Measurements from ENCODE around the gene MFAP3L. TPM values are rescaled to one million over a fixed set of nuclear protein-coding genes. Genes with fewer than 3 reads are reported as not detected.
"Not testable (repeated sequence)": the region's sequence is repeated elsewhere in the genome, so short reads cannot be mapped to it uniquely, and the experiment has no call there.

The MFAP3L gene
- total and polyA plus RNA-seq, 2 donors (not counting 1 experiment from before 2014, with no cell fraction given): 0.49 to 0.50 TPM

- Histone ChIP-seq H3K27ac (ENCODE audit: insufficient read depth, low read length) (no peak overlapping the region), H3K27me3 (ENCODE audit: control insufficient read depth, insufficient read depth, low read length) (no peaks in the 10 kb centered on the region), H3K9ac (ENCODE audit: insufficient read depth, low read length) (no peak overlapping the region), H2AFZ (ENCODE audit: low read length) (no peak overlapping the region), H3K79me2 (ENCODE audit: control insufficient read depth, insufficient read depth, low read length) (no peaks in the 10 kb centered on the region), H3K36me3 (ENCODE audit: control insufficient read depth, insufficient read depth, low read length) (no peaks in the 10 kb centered on the region), H3K4me2 (ENCODE audit: extremely low read depth, insufficient read depth, low read length) (no peak overlapping the region), H3K4me1 (ENCODE audit: control insufficient read depth, extremely low read depth, insufficient read depth, low read length) (no peaks in the 10 kb centered on the region), H3K9me3 (ENCODE audit: control insufficient read depth, insufficient read depth, low read depth, low read length) (no peaks in the 10 kb centered on the region), H4K20me1 (ENCODE audit: control insufficient read depth, extremely low read depth, insufficient read depth, low read length) (no peaks in the 10 kb centered on the region), H3K4me3 (replicated peaks in 1 of 4; ENCODE audit: control extremely low read depth in 1 of 4, insufficient read depth in 1 of 4, low read depth in 3 of 4, low read length in 4 of 4) (no peak overlapping the region)
- TF ChIP-seq CTCF (conservative IDR thresholded peaks at IDR 0.05 in 1 of 2, IDR thresholded peaks at IDR 0.05 in 1 of 2; ENCODE audit: low read depth in 1 of 2, low read length in 2 of 2): no peak
- DNase-seq (ENCODE audit: low read depth in 2 of 2): no peak
These were observed 73.8 kb downstream of the MFAP3L start for GRCh38 chr4:169952236-169953002.

GRCh38 chr4:169948271-169948670 lies 77.9 kb downstream of the MFAP3L start:
- Histone ChIP-seq H3K4me3 (replicated peaks in 1 of 4; ENCODE audit: control extremely low read depth in 1 of 4, insufficient read depth in 1 of 4, low read depth in 3 of 4, low read length in 4 of 4) (no peak overlapping the region), H4K20me1 (ENCODE audit: control insufficient read depth, extremely low read depth, insufficient read depth, low read length) (no peaks in the 10 kb centered on the region), H3K27me3 (ENCODE audit: control insufficient read depth, insufficient read depth, low read length) (no peaks in the 10 kb centered on the region), H3K36me3 (ENCODE audit: control insufficient read depth, insufficient read depth, low read length) (no peaks in the 10 kb centered on the region), H2AFZ (ENCODE audit: low read length) (no peak overlapping the region), H3K4me1 (ENCODE audit: control insufficient read depth, extremely low read depth, insufficient read depth, low read length) (no peaks in the 10 kb centered on the region), H3K79me2 (ENCODE audit: control insufficient read depth, insufficient read depth, low read length) (no peaks in the 10 kb centered on the region), H3K4me2 (ENCODE audit: extremely low read depth, insufficient read depth, low read length) (no peak overlapping the region), H3K27ac (ENCODE audit: insufficient read depth, low read length) (no peak overlapping the region), H3K9me3 (ENCODE audit: control insufficient read depth, insufficient read depth, low read depth, low read length) (no peaks in the 10 kb centered on the region), H3K9ac (ENCODE audit: insufficient read depth, low read length) (no peak overlapping the region)
- no peak for TF ChIP-seq CTCF (conservative IDR thresholded peaks at IDR 0.05 in 1 of 2, IDR thresholded peaks at IDR 0.05 in 1 of 2; ENCODE audit: low read depth in 1 of 2, low read length in 2 of 2)
- no peak for TF ChIP-seq EZH2 (IDR thresholded peaks at IDR 0.05; ENCODE audit: low read length, missing control alignments)
- no peak for DNase-seq (ENCODE audit: low read depth in 2 of 2)

GRCh38 chr4:169945636-169946035 lies 80.6 kb downstream of the MFAP3L start:
- Histone ChIP-seq H3K79me2 (ENCODE audit: control insufficient read depth, insufficient read depth, low read length) (no peaks in the 10 kb centered on the region), H3K9me3 (ENCODE audit: control insufficient read depth, insufficient read depth, low read depth, low read length) (no peaks in the 10 kb centered on the region), H3K27me3 (ENCODE audit: control insufficient read depth, insufficient read depth, low read length) (no peaks in the 10 kb centered on the region), H3K4me2 (ENCODE audit: extremely low read depth, insufficient read depth, low read length) (no peak overlapping the region), H3K4me1 (ENCODE audit: control insufficient read depth, extremely low read depth, insufficient read depth, low read length) (no peaks in the 10 kb centered on the region), H3K9ac (ENCODE audit: insufficient read depth, low read length) (no peak overlapping the region), H4K20me1 (ENCODE audit: control insufficient read depth, extremely low read depth, insufficient read depth, low read length) (no peaks in the 10 kb centered on the region), H3K4me3 (replicated peaks in 1 of 4; ENCODE audit: control extremely low read depth in 1 of 4, insufficient read depth in 1 of 4, low read depth in 3 of 4, low read length in 4 of 4) (no peak overlapping the region), H3K36me3 (ENCODE audit: control insufficient read depth, insufficient read depth, low read length) (no peaks in the 10 kb centered on the region), H3K27ac (ENCODE audit: insufficient read depth, low read length) (no peak overlapping the region), H2AFZ (ENCODE audit: low read length) (no peak overlapping the region)
- DNase-seq (ENCODE audit: low read depth in 2 of 2): no peak
- no peak for TF ChIP-seq CTCF (conservative IDR thresholded peaks at IDR 0.05 in 1 of 2, IDR thresholded peaks at IDR 0.05 in 1 of 2; ENCODE audit: low read depth in 1 of 2, low read length in 2 of 2)
- TF ChIP-seq EZH2 (IDR thresholded peaks at IDR 0.05; ENCODE audit: low read length, missing control alignments): no peak

GRCh38 chr4:169943601-169944000 lies 82.6 kb downstream of the MFAP3L start:
- not testable (repeated sequence) for H4K20me1 ChIP-seq (ENCODE audit: control insufficient read depth, extremely low read depth, insufficient read depth, low read length); H3K4me1 ChIP-seq (ENCODE audit: control insufficient read depth, extremely low read depth, insufficient read depth, low read length); H3K27ac ChIP-seq (ENCODE audit: insufficient read depth, low read length); H3K9ac ChIP-seq (ENCODE audit: insufficient read depth, low read length); H3K4me2 ChIP-seq (ENCODE audit: extremely low read depth, insufficient read depth, low read length); H3K36me3 ChIP-seq (ENCODE audit: control insufficient read depth, insufficient read depth, low read length); H2AFZ ChIP-seq (ENCODE audit: low read length); H3K4me3 ChIP-seq (replicated peaks in 1 of 4; ENCODE audit: control extremely low read depth in 1 of 4, insufficient read depth in 1 of 4, low read depth in 3 of 4, low read length in 4 of 4); H3K9me3 ChIP-seq (ENCODE audit: control insufficient read depth, insufficient read depth, low read depth, low read length); H3K27me3 ChIP-seq (ENCODE audit: control insufficient read depth, insufficient read depth, low read length); DNase-seq (ENCODE audit: low read depth in 2 of 2); H3K79me2 ChIP-seq (ENCODE audit: control insufficient read depth, insufficient read depth, low read length)

All from fibroblast of lung (primary cell).